ENCODE results near the gene PLCD3.

PLCD3 gene, protein sequence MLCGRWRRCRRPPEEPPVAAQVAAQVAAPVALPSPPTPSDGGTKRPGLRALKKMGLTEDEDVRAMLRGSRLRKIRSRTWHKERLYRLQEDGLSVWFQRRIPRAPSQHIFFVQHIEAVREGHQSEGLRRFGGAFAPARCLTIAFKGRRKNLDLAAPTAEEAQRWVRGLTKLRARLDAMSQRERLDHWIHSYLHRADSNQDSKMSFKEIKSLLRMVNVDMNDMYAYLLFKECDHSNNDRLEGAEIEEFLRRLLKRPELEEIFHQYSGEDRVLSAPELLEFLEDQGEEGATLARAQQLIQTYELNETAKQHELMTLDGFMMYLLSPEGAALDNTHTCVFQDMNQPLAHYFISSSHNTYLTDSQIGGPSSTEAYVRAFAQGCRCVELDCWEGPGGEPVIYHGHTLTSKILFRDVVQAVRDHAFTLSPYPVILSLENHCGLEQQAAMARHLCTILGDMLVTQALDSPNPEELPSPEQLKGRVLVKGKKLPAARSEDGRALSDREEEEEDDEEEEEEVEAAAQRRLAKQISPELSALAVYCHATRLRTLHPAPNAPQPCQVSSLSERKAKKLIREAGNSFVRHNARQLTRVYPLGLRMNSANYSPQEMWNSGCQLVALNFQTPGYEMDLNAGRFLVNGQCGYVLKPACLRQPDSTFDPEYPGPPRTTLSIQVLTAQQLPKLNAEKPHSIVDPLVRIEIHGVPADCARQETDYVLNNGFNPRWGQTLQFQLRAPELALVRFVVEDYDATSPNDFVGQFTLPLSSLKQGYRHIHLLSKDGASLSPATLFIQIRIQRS

DNA sequence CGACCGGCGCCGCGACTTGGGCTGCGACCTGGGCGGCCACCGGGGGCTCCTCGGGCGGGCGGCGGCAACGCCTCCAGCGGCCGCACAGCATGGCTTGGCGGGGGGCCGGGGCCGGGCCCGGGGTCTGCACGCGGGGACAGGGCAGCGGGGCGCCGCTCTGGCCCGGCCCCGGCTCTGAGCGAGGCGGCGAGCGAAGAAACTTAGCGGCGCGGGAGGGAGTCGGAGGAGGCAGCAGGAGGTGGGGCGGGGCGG is at the start of gene PLCD3:
Gene PLCD3, minus strand, starts transcription at position 196 of the 252 bp plus-strand sequence. Its CDS starts 105 bp downstream, at position 91.
- DNase-seq: no peak

DNA sequence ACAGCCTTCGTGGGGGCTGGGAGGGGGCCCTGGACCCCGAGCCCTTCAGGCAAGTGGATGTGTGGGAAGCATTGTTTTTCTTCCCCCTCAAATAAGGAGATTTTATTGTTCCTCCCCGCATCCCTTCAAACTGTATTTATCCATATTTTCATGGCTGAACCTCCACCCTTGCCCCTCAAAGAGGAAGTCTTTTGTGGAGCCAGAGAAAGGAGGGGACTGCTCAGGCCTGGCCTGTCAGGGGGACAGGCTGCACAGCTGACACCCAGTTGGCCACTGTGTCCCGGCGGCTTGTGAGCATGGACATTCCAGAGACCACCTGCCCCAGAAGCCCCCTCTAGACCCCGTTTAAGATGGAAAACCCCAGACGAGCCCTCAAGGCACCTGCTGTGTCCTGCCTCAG is 45.2 kb upstream of the PLCD3 start:
- no peak for DNase-seq

DNA sequence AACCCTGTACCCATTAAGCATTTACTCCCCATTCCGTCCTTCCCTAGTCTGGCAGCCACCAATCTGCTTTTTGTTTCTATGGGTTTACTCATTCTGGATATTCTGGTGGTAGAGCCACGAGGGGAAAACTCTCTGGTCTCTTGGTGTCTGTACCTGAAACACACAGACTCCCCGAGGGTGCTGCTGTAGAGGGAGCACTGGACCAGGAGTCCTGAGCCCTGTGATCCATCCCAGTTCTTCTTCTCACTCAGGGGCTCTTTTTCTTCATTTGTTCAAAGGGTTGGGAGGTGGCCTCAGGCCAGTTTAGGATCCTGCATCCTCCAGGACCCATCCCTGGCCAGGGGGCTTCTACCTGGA is 43.4 kb upstream of the PLCD3 start:
- no peak for DNase-seq

DNA sequence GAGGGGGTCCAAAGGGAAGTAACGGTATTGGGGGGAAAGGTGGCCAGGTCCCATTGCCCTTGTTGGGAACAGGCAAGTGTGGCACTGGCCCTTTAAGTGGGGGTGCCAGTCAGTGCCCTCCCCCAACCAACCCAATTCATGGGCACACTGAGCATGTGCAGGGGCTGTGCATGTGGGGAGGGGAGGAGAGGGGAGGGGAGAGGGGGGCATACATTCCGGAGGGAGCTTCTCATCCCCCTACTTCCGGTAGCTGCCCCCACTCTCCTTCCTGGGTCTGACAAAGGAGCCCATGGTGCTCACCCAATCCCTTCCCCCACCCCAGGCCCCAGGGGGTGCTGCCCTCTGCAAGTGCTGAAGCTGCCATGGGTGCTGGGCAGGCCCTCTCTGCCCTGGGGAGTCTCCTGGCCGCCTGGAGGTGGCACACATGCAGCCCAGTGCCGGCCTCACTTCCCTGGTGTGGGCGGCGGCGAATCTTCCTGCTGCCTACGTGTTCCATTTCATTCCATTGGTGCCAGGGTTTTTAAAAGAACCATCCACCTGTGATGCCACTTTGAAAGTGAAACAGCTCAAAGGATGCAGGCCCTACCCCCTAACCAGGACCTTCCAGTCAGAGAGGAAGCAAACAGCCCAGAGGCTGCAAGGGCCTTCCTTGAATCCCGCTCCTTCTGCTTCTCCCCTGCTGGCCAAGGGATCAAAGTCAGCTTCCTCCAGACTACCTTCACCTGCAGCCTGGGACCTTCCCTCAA is 40.4 kb upstream of the PLCD3 start:
- DNase-seq: peak; percentile 85

DNA sequence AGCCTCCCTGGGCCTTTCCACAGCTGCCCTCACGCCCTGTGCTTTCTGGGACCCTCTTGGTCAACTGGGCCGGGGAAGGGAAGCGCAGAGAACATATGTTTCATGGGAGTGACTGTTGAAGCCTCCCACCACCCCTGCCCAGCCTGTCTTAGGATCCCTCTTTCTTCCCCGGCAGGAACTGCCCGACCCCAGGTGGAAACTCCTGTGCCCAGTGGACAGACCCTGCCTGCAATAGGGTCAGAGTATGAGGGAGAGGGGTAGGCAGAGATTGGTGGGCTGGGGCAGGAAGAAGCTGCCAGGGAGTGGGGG is 39.9 kb upstream of the PLCD3 start:
- no peak for DNase-seq

DNA sequence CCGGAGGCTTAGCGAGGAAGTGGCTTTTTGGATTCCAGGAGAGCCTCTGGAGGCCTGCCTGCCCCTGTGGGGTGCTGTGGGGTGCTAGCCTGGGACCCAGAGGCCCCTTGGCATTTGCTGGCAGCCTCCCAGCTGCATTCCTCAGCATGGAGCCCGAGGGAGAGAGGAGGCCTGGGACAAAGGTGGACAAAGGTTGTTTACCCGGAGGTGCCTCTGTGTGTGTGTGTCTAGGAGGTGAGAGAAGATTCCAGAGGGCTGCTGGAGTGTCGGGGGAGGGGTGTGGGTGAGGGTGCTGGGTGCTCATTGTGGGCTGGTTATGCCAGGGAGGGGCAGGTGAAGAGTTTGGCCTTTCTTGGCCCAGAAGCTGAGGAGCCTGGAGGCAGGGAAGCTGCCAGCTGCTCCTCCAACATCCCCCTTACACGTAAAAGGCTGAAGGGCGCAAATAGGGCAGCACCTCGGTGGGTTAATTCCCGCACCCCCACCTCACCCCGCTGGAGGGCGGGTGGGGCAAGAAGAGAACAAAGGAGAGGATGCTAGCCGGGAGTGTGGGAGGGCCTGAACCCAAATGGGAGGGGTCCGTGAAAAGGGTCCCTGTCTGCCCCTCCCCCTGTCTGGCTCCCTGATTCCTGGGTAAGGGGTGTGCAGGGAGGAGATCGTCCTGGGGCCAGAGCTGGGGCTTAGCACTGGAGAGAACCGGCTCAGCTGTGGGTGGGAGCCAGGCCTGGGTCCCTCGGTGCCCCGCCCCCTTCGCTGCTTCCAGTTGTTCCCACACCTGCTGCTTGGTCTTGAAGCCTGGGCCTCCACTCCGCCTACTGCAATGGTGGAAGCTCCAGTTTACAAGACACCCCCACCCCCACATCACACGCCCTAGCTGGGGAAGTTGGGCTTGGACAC is 39.3 kb upstream of the PLCD3 start:
- peak; percentile 84 for DNase-seq

DNA sequence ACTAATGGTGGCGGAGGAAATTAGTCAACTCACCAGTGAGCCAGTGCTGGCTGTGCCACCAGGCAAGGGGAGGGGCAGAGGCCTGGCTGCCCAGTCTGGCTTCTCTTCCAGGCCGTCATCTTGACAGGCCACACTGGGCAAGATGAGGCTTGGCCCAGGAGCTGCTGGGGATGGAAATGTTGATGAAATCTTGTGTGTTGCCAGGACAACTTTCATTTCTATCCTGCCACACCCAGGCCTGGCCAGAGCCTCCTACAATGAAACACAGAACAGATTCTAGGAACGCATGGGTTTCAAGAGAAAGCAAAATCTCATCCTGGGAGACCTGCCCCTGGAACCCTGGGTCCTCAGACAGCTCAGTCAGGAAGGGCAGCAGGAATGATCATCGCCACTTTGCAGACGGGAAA is 38.6 kb upstream of the PLCD3 start:
- DNase-seq: peak; percentile 84

DNA sequence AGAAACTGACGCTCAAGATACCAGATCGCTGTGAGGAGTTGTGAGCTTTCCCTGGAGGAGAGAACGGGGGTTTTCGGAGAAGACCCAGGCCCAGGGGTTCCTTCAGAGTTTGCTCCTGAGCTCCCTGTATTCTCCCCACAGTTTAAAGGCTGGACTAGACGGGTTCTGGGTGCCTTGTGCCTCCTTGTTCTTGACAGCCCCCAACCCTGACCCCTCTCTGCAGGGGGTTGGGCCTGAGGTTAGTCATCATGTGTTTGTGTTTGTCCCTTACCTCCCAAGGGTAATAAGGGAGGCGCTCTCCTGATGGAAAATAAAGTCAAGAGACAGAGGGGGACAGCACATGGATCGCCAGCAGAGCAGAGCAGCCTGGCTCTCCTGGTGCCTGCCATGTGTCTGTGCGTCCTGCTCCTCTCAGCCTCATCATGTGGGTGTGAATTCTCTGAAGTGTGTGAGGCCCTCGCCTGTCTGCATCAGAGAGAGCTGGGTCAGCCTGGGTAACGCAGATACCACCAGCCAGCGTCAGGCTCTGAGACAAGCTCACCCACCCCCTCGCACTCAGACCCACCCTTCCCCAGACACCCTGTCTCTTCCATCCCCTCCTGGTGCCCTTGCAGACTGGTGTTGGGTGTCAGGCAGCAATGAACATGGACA is 38.1 kb upstream of the PLCD3 start:
- DNase-seq: no peak

DNA sequence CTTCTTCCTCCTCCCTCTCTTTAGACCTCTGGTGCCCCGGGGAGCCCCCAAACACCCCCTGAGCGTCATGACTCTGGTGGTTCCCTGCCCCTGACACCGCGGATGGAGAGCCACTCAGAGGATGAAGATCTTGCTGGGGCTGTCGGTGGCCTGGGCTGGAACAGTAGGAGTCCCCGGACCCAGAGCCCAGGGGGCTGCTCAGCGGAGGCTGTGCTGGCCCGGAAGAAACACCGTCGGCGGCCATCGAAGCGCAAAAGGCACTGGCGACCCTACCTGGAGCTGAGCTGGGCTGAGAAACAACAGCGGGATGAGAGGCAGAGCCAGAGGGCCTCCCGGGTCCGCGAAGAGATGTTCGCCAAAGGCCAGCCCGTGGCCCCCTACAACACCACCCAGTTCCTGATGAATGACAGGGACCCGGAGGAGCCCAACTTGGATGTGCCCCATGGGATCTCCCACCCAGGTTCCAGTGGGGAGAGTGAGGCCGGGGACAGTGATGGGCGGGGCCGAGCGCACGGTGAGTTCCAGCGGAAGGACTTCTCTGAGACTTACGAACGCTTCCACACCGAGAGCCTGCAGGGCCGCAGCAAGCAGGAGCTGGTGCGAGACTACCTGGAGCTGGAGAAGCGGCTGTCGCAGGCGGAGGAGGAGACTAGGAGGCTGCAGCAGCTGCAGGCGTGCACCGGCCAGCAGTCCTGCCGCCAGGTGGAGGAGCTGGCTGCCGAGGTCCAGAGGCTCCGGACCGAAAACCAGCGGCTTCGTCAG is 36.9 kb upstream of the PLCD3 start:
- DNase-seq: no peak

DNA sequence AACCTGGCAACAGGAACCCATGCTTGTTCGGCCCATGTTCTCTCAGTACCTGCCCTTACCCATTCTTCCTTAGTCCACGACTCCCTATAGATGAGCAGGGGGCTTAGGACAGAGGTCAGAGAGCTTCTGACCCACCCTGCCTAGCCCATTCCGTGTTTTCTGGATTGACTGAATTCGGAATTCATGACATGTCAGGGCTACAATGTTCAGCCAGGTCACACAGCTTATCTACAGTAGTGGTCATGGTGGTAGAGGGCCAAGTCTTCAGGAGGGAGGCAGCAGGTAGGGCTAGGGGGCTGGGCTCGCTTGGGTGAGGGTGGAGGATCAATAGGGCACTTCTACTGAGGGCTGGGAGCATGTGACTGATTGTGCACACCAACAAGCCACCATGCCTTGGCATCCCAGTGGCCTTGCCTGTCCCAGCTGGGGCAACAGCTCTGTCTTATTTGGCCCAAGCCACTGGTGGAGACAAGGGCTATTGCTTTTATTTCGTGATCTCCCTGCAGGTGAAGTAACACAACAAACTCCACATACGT is 32.5 kb upstream of the PLCD3 start:
- no peak for DNase-seq

DNA sequence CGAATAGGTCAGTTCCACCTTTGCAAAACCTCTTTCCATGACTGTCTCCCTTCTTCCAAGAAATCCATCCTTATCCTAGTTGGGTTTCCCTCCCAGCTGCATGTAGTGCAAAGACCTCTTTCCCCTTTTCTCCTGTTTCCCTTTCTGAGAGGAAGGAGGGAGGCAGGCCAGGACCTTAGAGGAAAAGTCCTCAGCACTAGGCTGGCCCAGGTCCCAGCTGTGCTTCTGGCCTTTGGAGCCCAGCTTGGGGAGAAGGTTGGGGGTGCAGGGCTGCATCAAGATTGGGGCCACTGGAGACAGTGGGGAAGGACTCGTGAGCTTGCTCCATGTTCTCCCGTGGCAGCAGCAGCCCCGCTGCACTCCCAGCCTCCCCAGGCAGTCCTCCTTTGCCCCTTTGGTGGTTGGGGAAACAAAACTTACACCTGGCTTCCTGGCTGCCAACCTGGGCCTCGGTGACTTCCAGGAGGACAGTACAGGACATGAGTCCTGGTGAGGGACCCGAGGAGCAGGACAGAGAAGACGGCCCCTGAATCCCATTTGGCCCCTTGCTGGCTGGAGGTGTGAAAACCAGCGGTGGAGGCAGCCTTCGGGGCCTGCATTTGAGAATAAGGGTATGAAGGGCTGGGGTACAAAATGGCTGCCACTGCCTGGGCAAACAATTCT is 29.8 kb upstream of the PLCD3 start:
- DNase-seq: no peak

DNA sequence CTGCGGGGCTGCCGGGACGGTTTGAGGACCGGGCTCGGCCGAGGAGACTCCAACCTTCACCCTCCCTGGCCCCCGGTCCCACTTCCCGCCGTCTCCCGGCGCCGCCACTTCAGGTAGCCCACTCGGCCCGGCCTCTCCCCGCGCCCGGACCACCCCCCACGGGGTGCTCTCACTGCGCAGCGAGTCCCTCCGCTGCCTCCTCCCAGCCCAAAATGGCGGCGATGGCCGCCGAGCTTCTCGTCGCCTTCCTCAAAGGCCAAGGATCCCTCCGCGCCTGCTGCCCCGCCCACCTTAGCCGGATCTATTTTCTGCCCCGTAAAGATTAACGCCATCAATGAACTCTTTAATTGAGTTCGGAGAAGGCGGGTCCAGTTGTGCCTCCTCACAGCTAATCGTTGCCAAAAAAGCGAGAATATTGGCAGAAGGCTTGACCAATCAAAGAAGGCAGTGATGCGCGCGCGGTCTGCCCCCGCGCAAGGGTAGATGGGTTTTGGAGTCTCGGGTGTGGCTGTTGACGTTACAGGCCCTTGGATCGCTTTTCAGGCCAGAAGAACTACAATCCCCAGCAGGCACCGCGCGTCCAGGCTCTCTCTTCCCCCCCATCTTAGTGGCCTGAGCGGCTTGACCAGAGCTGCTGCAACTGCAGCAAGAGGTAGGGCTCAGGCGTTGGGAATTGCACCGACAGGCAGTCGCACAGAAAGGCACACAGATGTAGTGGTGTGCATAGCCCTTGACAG is 29.1 kb upstream of the PLCD3 start, which contains the start of gene HEXIM2:
Gene HEXIM2, plus strand, starts transcription at position 588 of the 737 bp plus-strand sequence. CDS start 919 bp downstream, outside the sequence.
- DNase-seq: peak; percentile 99

DNA sequence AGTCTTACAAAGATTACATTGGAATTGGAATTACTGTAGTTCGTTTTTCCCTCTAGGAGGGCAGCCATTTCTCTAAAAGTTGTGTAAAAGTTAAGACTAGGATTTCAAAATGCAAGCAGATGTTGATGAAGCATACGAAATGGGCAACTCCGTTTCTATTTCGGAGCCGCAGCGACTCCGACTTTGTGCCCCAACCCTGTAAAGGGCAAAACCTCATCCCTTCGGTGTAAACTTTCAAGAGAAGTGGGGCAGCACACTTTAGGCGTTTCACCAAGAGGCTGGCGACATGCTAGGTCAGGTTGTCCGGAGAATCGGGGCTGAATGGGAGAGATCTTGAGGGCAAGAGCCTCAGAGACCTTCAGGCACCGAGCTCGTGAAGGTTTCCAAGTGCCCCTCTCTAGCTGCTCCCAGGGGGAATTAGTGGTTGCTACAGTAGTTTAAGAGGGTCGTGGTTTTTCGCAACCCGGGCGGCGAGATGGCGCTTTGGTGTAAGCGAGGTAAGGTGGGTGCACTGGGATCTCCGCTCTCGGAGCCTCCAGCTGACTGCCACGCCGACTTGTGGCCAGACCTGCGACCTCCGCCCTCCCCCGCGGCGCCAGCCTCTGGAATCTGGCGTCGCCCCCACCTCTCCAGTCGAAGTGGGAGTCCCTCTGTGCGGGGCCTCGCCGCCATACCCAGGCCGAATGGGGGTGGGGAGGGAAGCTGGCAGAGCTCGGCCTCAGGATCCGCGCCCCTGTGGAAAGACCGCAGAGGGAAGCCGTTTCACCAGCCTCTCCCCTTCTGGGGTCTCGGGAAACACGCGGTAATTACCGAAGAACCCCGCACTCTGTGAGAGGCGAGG is 28.4 kb upstream of the PLCD3 start:
- DNase-seq: peak; percentile 86

DNA sequence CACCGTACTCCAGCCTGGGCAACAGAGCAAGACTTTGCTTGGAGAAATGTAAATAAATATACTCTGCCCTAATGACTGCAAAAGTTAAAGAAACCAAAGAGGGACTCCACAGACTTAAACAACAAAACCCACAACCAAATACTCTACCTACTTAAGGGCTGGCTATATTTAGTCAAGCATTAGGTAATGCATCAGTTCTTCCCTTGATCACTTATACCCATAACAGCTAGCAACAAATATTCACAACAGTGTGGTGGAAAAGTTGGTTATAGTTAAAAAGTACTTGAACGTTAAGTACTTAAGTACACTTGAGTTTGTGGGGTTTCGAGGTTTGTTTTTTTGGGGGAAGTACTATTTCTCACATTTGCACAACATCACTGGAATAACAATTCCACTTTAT is 23.9 kb upstream of the PLCD3 start:
- no peak for DNase-seq

DNA sequence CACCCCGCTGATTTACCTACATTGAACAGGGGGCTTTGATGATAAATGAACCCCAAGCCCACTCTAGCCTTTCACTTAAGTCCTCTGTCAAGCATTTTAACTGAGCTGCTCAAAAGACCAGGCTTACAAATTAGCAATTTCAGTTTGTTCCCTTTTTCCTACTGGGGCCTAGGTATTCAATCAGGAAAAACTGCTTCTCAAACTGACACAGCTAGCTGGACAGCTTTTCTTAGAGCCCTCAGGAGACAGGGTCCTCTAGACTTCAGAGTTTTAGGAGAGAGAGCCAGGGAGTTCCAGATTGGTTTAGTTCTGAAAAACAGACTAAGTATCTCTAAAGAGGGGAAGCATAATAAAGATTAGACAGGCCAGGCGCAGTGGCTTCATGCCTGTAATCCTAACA is 23.2 kb upstream of the PLCD3 start:
- no peak for DNase-seq

DNA sequence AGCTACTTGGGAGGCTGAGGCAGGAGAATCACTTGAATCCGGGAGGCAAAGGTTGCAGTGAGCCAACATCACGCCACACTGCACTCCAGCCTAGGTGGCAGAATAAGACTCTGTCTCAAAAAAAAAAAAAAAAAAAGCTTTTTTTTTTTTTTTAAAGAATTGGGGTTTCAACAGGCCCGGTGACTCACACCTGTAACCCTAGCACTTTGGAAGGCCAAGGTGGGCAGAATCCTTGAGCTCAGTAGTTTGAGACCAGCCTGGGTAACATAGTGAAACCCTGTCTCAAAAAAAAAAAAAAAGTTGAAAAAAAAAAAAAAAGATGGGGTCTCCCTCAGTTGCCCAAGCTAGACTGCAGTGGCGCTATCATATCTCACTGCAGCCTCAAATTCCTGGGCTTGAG is 22.7 kb upstream of the PLCD3 start:
- no peak for DNase-seq

DNA sequence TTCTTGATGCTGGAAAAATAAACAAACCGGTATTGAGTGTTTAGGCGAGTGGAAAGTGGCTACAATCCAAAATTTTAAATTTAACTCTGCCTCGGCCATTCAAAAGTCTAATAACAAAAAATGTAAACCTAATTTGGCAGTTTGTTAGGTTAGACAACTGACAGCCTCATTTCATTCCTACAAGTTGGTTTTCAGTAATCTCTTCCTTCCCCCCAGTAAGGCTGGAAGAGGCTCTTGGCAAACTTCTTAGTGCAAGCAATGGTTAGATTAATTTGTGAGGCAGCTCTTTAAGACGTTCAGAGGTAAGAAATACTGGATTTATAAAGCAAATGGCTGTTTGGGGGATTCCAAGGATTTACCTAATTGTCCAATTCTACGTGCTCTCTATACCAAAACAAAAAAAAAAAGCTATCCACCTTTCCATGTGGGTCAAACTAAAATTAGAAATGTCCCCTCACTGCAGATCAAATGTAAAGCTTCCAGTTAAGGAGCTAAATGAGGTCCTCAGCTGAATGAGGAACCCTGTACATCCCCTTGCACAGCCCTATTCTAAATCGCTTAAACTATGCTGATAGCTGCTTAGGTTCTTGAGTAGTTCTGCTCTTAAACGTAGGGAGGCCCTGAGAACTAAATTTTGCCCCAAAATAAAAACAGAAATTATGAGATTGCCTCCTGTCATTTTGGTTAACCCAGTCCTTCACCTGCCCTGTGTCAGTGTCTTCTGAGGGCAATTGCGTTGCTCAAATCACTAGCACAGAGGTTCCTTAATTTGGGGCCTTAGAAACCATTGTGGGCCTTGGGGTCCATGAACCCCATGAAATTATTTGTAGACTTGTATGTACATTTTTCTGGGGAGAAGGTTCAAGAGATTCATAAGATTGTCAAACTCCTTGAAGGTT is 18.8 kb upstream of the PLCD3 start:
- DNase-seq: no peak

All from left hindlimb (tissue), 1 donor.